Measurements from ENCODE around the gene HMGXB3. TPM values are rescaled to one million over a fixed set of nuclear protein-coding genes. Genes with fewer than 3 reads are reported as not detected.

HMGXB3 gene
- total RNA-seq, 4 donors from 2014 or later = 17.4 to 26.5 (median 23.1) TPM

DNA sequence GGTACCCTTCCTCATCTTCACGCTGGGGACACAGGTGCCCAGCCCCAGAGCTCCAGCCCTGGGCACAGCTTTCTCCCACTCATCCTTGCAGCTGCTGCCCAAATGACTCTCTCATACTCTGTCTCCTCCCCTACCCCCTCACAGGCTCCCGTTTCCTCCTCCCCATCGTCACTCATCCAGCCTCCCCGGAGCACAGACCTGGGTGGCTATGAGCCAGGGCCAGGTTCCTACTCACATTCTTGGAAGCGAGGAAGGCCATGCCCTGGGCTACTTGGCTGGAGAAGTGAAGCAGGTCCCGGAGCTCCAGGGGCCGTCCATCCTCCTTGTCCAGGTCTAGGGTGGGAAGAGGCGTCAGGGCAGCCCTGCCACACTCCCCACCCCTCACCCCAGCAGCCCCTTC is 56.5 kb downstream of the HMGXB3 start:
- TF ChIP-seq POLR2A (IDR thresholded peaks at IDR 0.05; ENCODE audit: low read depth) (no peak), POLR2AphosphoS5 (IDR thresholded peaks at IDR 0.05) (no peak), EP300 (IDR thresholded peaks at IDR 0.05) (no peak)
- TF ChIP-seq, protein P1, sequence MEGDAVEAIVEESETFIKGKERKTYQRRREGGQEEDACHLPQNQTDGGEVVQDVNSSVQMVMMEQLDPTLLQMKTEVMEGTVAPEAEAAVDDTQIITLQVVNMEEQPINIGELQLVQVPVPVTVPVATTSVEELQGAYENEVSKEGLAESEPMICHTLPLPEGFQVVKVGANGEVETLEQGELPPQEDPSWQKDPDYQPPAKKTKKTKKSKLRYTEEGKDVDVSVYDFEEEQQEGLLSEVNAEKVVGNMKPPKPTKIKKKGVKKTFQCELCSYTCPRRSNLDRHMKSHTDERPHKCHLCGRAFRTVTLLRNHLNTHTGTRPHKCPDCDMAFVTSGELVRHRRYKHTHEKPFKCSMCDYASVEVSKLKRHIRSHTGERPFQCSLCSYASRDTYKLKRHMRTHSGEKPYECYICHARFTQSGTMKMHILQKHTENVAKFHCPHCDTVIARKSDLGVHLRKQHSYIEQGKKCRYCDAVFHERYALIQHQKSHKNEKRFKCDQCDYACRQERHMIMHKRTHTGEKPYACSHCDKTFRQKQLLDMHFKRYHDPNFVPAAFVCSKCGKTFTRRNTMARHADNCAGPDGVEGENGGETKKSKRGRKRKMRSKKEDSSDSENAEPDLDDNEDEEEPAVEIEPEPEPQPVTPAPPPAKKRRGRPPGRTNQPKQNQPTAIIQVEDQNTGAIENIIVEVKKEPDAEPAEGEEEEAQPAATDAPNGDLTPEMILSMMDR (IDR thresholded peaks at IDR 0.05) = no peak
- H3K9me3 ChIP-seq = no peaks in the 10 kb centered on the region
- peaks cover 21 to 40% (median 39%) of the 10 kb centered on the region in 4 donors for H3K36me3 ChIP-seq
- WGBS = 67% methylated on average over 8 of the region's 8 CpGs
- H3K4me3 ChIP-seq = no peak overlapping the region
- no peaks in the 10 kb centered on the region for H3K27me3 ChIP-seq
- no peaks in the 10 kb centered on the region for H3K4me1 ChIP-seq
- no peak overlapping the region for H3K27ac ChIP-seq (replicated peaks in 1 of 4)
- intact Hi-C loops (cut with DNase I) = no loop called here
- no peak for DNase-seq (ENCODE audit: extremely low spot score)

DNA sequence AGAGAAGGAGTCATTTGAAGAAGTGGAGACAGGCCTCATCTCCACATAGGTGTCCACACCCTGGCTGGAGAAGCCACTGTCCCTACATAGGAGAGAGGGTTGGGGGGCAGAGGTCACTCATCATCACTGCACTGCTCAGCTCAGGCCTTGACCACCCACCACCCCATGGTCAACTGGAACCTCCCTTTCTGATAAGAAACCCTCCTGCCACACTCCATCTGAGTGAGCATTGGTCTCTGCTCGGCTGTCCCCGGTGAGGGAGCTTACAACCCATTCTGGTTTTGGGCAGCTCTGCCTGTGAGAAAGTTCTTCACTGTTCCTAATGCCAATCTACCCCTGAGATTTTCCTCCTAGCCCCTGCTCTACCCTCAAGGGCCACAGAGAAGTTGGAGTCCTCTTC is 57.0 kb downstream of the HMGXB3 start:
- DNase-seq (ENCODE audit: extremely low spot score) = no peak
- H3K27ac ChIP-seq (replicated peaks in 1 of 4) = no peak overlapping the region
- no peaks in the 10 kb centered on the region for H3K27me3 ChIP-seq
- no peak overlapping the region for H3K4me3 ChIP-seq
- H3K4me1 ChIP-seq = no peaks in the 10 kb centered on the region
- intact Hi-C loops (cut with DNase I) = no loop called here
- WGBS = 100% methylated on average over 2 of the region's 2 CpGs
- TF ChIP-seq, protein P1 (IDR thresholded peaks at IDR 0.05) = no peak
- TF ChIP-seq POLR2A (IDR thresholded peaks at IDR 0.05; ENCODE audit: low read depth) = no peak
- no peak for TF ChIP-seq POLR2AphosphoS5 (IDR thresholded peaks at IDR 0.05)
- no peak for TF ChIP-seq EP300 (IDR thresholded peaks at IDR 0.05)
- peaks cover 17 to 36% (median 34%) of the 10 kb centered on the region in 4 donors for H3K36me3 ChIP-seq
- H3K9me3 ChIP-seq = no peaks in the 10 kb centered on the region

DNA sequence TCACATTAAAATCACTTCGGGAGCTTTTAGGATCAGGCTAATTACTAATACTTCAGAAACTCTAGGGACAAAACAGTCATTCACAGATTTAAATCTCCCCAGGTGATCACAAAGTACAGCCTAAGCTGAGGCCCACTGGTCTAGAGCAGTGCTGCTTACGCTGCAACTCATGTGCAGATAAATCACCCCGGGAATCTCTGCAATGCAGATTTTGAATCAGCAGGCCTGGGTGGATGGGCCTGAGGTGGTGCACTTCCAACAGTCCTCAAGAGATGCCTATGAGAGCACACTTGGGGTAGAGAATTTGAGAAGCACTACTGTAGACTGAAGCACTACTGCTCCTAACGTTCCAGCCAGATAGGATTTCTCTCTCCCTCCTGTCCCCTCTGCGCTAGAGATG is 57.5 kb downstream of the HMGXB3 start:
- WGBS = 76% methylated on average over 5 of the region's 5 CpGs
- Histone ChIP-seq H3K4me3 (no peak overlapping the region), H3K36me3 (peaks cover 12 to 31% (median 29%) of the 10 kb centered on the region in 4 donors), H3K27me3 (no peaks in the 10 kb centered on the region), H3K27ac (replicated peaks in 1 of 4) (no peak overlapping the region), H3K9me3 (no peaks in the 10 kb centered on the region), H3K4me1 (no peaks in the 10 kb centered on the region)
- no peak for DNase-seq (ENCODE audit: extremely low spot score)
- TF ChIP-seq EP300 (IDR thresholded peaks at IDR 0.05) (no peak), POLR2AphosphoS5 (IDR thresholded peaks at IDR 0.05) (no peak), POLR2A (IDR thresholded peaks at IDR 0.05; ENCODE audit: low read depth) (no peak)
- TF ChIP-seq, protein P1 (IDR thresholded peaks at IDR 0.05) = no peak
- intact Hi-C loops (cut with DNase I) = no loop called here

DNA sequence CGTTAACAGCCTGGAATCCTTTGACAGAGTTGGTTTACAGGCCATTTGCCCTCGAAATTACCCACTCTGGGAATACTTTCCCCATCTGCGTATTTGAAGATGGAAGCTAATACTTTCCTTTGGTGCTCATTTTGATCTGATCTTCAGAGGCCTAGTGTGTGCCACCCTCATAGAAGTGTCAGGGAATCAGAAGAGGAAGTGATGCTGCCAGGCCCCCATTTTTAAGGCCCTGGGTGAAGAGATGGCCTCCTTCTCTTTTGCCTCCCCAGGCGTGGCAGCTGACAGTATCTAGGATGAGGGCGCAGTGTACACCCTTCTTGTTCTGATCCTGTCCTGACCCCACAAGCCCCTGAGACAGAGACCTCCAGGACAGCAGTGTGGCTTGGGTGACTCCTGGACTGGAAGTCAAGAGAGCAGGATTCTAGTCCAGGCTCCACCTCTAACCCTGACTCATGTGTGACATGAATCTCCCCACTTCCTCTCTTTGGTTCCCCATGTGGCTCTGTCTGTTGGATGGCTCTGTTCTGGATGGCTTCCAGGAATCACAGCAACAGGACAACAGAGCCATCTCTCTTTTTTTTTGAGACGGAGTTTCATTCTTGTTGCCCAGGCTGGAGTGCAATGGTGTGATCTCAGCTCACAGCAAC is 58.1 kb downstream of the HMGXB3 start:
- Histone ChIP-seq H3K27me3 (no peaks in the 10 kb centered on the region), H3K36me3 (peaks cover 6 to 25% (median 23%) of the 10 kb centered on the region in 4 donors)
- WGBS = 79% methylated on average over 6 of the region's 6 CpGs

More for the DNA sequence above, 58.1 kb downstream of the HMGXB3 start:
- no peak for TF ChIP-seq EP300 (IDR thresholded peaks at IDR 0.05)
- TF ChIP-seq POLR2AphosphoS5 (IDR thresholded peaks at IDR 0.05) = no peak
- TF ChIP-seq, protein P1 (IDR thresholded peaks at IDR 0.05) = no peak
- no peak for TF ChIP-seq POLR2A (IDR thresholded peaks at IDR 0.05; ENCODE audit: low read depth)
- no peak overlapping the region for H3K4me3 ChIP-seq
- H3K27ac ChIP-seq (replicated peaks in 1 of 4) = no peak overlapping the region
- DNase-seq (ENCODE audit: extremely low spot score) = no peak
- H3K9me3 ChIP-seq = no peaks in the 10 kb centered on the region
- H3K4me1 ChIP-seq = no peaks in the 10 kb centered on the region
- intact Hi-C loops (cut with DNase I) = no loop called here
